NOMO-1 treated with dmso at 0.1 percent for 144 hours (cell line): ENCODE measurements around the gene FAM222B.
A peak's percentile ranks its signal among the peaks of the same experiment; 100 is the strongest.
"Not testable (repeated sequence)": the region's sequence is repeated elsewhere in the genome, so short reads cannot be mapped to it uniquely, and the experiment has no call there.

Experiments used
- DNase-seq: peaks from one replicate; lab custom pipeline; 2025; ENCODE audit not compliant: unreplicated experiment; lab: John Stamatoyannopoulos, UW

The FAM222B gene

DNA sequence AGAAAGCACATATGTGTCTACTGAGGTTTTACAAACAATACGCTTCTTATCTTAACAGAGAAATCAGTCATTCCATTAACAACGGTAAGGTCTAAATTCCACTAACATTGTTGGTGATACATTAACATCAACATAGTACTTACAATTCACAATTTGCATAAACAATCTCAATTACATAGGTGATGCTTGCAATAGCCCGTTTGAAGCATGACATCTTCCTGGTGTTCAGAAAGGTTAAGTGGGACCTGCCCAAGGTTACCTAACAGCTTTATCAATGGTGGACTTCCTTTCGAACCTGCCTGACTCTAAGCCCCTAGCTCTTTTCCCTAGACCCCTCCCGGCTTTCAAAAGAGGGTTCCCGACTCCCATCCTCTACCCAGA, 699 bp downstream of the FAM222B start:
- no peak for DNase-seq

DNA sequence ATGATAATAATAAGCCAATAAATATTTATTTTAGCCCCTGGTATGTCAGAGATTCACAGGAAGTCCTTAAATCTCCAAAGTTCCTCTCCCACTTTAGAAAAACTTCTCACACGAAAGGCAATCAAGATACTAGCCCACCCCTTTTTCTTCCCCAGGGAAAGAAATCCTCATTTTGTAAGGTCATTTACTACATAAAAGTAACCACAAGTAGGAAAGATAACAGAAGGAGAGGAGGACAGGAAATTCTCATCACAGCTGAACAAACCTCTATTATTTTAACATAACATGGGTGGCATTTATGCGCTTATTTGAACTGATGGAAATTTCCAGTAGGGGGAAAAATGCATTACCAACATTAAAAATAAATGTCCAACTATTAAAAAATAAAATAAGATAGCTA, 3.4 kb downstream of the FAM222B start:
- DNase-seq, result no peak

DNA sequence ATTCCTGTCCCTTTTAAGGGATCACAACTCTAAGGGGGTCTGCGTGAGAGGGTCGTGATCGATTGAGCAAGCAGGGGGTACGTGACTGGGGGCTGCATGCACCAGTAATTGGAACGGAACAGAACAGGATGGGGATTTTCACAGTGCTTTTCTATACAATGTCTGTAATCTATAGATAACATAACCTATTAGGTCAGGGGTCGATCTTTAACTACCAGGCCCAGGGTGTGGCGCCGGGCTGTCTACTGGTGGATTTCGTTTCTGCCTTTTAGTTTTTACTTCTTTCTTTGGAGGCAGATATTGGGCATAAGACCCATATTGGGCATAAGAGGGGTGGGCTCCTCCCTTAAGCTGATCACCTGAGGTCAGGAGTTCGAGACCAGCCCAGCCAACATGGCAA, 6.0 kb downstream of the FAM222B start:
- not testable (repeated sequence) for DNase-seq

DNA sequence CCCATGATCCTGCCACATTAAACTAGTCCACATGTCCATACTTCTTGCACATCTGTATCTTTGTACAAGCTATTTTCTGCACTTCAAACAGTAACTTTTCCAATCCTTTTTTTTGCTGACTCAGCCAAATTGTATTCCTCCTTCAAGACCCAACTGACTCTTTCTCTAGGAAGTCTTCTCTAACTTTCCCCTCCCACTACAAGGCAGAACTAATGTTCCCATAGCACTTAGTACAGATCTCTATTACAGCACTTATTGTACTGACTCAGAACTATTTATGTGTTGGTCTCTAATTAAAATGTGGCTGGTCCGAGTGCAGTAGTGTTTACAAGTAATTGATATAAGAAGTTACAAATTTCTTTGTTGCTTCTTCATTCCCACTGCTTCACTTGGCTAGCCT, 8.2 kb downstream of the FAM222B start:
- DNase-seq, result no peak

DNA sequence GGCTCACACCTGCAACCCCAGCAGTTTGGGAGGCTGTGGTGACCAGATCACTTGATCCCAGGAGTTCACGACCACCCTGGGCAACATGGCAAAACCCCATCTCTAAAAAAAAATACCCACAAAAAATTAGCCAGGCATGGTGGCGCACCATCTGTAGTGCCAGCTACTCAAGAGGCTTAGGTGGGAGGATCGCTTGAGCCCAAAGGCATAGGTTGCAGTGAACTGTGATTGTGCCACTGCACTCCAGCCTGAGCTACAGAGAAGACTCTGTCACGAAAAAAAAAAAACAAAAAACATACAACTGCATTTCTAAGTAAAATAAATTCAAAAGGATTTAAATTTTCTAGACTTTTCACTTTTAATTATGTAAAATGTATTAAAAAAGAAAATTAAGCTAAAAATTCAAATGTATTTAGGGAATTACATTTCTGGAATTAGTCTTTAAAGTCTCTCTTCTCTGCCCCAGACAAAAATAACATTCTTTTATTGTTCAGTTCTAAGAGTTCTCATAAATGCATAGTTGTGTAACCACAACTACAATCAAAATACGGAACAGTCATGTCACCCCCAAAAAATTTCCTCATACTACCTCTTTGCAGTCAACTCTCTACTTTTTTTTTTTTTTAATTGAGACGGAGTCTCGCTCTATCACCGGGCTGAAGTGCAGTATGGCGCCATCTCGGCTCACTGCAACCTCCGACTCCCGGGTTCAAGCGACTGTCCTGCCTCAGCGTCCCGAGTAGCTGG, 14.1 kb downstream of the FAM222B start:
- no peak for DNase-seq

DNA sequence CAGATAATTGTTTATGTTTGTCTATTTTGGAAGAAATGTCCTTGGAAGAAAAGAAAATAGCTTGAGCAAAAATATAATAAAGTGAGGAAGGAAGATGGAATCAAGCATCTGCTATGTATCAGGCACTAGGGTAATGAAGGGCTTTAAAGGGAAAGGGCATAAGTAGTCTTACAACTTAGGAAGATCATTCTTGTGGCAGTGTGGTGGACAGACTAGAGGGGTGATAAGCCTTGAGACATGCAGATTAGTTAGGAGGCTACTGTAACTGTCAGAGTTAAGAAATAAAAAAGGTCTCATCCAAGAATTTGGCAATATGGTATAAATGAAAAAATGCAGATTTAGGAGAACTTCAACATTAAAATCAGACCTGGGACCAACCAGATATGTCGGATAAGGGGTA, 14.9 kb downstream of the FAM222B start:
- no peak for DNase-seq

DNA sequence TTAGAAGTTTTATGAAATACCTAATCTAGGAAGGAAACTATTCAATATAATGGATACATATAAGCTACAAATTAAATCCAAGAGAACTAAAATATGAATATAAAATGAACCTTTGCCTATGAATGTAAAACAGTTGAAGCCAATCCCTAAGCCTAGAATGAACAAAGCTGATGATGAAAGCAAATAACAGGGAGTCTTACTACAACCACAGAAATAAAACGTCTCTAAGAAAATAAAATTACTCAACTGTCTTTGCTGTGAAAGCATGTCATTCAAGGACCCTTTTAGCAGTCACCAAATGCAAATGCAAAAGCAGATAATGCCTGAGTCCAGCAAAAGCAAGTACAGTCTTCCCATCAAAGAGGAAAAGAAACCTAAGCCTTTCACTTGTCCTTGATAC, 23.0 kb downstream of the FAM222B start:
- no peak for DNase-seq

DNA sequence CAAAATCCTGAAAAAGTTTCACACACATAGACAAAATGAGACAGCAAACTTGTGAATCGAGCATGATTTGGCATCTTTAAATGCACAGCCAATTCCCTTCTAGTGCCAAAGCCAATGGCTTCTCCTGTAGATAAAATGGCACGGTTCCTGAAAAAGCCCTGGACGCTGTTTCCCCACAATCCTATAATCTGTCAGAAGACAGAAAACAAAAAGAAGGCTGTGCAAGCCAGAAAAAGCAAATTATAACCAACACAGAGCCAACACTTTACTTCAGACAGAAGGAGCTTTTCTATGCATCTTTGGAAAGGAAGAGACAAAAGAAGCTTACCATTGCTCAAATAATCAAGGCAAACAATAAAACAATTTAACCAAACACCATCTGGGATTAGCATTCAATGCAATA, 23.8 kb downstream of the FAM222B start:
- DNase-seq, result no peak

DNA sequence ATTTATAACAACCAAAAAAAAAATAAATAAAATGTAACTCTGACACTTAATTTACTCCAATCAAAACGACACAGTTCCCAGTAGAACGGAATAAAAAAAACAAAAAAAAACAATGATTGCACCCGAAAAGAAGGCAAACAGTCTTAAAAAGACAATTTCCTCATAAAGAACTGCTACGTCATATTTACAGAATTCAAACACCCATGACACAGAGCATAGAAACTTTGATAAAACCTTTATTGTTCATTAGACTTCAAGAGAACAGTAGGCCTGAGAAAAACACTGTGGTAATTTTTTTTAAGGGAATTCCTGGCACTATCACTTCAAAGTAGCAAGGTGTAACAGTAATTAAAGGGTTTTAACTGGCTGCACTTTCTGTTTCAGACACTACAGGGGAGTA, 26.1 kb downstream of the FAM222B start:
- DNase-seq, result no peak

DNA sequence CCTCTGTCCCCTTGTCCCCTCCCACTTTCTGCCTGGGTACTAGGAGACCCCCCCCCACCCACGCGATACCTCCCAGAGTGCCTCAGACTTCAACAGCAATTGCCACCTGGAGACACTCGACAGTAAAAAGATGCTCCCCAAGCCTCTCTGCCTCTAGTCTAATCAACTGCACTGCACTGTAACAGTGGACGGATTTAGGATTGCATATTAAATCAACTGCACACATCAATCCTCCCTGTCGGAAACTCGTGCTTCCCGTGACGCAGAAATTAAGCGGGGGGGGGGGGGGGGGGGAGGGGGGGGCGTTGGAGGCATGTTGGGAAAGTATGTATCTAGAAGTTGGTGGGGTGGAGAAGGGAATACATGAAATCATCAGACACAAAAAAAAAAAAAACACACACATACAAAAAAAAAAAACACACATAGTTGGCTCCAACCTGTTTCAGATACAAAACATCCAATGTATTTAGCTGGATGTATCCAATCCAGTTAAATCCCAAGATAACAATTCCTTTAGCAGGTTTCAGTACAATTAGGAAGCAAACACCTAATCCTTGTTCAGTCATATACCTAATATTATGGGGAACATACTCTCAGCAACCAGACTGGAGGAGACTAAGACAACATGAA, 29.7 kb downstream of the FAM222B start:
- no peak for DNase-seq

DNA sequence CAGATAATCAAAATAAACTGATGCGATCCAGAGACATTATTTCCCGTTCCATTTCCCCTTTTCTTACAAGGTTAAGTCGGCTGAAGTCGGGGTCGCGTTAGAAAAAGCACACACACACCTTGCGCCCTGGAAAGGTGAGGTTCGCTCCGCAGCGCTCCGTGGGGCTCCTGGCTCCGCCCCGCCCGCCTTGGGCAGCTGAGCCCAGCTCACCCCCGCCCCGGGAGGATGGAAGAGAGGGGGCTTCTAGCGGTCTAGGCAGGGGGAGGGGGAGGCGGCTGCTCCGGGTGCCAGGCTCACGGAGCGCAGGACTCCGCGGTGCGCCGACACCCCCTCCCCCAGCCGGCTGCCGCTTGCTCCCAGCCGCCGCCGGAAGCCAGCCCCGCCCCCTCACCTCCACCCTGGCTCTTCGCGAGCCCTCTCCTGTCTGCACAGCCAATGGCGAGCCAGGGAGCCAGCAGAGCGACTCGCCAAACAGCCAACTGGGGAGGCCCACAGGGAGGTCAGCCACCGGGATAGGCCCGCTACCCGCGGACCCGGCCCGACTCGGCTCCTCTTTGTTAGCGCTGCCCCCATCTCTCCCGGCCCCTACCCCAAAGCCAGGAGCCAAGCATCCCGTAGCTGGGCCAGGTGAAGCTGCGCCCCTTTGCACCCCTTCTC, 30.4 kb downstream of the FAM222B start:
- peak; percentile 91 for DNase-seq

DNA sequence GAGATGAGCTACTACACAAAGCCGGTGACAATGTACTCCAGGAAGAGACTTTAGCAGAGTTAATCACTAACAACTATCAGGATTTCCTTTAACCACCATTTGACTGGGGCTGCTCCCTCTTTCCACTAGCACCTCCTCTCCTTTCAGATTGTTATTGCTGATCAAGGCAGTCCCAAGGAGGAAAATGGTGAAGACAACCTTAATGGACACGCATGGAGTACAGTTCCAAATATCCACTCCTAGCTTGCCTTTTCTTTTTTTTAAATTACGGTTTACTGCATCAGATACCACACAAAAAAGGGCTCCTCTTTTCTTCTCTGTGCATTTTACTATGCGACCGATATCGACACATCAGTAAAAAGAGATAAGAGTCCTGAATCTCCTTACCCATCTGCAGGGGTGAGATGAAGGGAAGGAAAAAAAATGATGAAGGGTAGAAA, 30.9 kb downstream of the FAM222B start:
- DNase-seq, result no peak

DNA sequence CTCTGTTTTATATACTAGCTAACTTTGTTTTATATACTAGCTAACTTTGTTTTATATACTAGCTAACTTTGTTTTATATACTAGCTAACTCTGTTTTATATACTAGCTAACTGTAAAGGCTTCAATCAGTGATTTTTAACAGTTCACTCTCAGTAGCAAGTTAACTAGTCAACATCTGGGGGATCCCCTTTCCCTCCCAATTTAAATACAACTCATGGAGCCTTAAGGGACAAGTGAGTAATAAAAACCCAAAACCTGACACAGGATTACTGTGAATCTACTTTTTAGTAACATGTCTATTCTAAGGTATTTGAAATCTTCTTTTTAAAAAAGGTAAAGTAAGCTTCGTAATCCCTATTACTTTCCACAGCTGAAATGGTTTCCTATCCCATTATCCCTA, 32.2 kb downstream of the FAM222B start:
- DNase-seq, result no peak

DNA sequence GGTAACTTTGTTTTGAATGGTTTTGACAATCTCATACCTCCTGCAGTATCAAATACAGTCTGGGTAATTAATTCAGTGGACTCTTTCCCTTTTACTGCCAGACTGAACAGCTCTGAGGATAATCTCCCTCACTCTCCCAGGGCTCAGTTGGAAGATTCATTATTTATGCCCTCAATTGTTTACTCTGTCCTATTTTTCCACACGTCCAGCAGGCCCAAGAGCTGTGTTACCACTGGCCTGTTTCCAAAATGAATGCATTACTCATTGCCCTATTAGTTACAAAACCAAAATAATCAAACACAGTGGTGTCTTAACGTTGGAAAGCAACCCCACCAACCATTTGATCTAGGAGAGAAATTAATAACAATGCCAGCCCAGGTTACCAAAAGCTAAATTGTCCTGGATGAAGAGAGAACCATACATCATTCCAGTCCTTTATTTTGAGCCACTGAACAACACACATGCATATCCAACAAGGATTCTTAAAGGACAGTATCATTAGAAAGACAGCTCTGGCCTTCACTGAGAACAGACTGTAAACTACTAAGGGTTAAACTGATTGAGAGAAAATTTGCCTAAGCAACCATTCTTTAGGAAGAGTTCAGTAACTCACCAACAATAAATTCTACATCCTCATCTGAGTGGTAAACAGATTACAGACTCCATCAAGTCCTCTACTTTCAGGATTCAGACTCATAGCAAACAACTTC, 34.5 kb downstream of the FAM222B start:
- no peak for DNase-seq

DNA sequence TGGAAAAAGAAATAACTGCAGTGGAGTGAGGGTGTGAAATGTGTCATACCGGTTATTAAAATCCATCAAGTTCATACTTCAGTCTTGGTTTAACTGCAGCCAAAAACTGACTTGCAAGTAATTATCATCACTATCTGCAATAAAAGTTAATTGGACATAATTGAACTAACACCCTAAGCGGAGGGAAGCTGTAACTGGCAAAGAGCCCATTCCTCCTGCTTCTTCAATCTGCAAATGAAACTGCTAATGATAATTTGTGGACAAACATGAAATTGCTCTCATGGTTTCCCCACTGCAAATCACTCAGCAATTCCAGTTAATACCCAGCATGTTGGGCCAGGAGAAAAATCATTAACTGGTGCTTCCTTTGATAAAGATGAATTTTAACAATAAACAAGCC, 46.5 kb downstream of the FAM222B start:
- DNase-seq, result peak; percentile 11

DNA sequence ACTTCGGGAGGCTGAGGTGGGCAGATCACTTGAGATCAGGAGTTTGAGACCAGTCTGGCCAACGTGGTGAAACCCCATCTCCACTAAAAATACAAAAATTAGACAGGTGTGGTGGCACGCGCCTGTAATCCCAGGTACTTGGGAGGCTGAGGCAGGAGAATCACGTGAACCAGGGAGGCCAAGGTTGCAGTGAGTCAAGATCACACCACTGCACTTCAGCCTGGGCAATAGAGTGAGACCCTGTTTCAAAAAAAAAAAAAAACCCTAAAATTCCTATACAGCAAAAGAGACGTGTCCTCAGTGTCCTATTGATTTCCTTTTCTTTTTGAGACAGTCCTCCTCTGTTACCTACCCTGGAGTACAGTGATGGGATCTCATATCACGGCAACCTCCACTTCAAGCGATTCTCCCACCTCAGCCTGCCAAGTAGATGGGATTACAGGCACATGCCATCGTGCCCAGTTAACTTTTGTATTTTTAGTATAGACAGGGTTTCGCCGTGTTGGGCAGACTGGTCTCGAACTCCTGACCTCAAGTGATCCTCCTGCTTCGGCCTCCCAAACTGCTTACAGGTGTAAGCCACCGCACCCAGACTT, 47.6 kb downstream of the FAM222B start:
- DNase-seq, result not testable (repeated sequence)

DNA sequence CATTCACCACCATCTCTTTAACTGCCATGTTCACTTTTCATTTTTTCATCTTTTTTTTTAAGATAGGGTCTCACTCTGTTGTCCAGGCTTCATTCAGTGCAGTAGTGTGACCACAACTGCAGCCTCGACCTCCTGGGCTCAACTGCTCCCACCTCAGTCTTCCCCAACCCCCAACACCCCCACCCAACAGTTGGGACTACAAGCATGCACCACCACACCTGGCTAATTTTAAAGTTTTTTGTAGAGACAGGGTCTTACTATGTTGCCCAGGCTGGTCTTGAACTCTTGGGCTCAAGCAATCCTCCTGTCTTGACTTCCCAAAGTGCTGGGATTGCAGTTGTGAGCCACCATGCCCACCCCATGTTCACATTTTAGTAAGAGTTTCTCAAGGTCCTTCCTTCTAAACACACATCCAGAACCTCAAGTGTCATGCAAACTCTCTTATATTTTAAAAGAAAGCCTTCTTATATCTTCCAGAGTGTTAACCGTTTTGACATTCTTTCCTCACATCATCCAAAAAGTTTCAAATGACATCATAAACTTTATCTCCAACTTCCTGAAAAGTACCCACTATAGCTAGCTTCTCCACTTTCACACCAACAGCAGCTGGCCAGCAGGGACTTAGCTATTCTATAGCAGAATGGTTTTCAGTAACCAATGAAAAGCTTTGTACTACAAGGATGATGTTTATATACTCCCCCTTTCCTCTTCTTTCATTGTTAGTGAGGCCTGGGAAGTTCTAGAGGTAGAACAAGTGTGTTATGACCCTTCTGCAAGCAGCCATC, 49.5 kb downstream of the FAM222B start:
- peak; percentile 6 for DNase-seq

DNA sequence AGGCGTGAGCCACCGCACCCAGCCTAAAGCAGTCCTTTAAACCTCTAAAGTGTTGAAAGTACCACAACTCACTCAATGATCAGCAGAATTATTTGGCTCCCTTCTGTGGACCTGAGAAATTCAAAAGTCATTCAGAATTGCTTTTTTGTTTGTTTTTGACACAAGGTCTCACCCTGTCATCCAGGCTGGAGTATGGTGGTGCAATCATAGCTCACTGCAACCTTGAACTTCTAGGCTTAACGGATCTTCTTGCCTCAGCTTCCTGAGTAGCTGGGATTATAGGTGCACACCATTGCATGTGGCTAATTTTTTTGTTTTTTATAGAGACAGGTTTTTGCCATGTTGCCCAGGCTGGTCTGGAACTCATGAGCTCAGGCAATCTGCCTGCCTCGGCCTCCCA, 54.5 kb downstream of the FAM222B start:
- no peak for DNase-seq

DNA sequence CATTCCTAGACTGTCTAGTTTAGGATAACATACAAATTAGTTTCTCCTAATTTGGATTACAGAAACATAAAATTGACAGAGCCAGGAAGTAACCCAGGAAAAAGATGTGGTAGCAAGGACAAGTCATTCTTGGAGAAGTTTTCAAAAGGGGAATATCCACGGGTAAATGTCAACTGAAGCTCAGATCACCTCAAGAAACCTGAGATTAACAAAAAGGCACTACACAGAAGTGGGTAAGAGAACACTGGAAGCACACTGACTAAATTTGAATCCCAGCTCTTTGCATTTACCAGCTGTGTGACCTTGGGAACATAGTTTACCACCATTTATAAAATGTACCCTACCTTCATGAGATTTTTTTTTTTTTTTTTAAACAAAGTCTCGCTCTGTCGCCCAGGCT, 59.4 kb downstream of the FAM222B start:
- DNase-seq, result no peak

DNA sequence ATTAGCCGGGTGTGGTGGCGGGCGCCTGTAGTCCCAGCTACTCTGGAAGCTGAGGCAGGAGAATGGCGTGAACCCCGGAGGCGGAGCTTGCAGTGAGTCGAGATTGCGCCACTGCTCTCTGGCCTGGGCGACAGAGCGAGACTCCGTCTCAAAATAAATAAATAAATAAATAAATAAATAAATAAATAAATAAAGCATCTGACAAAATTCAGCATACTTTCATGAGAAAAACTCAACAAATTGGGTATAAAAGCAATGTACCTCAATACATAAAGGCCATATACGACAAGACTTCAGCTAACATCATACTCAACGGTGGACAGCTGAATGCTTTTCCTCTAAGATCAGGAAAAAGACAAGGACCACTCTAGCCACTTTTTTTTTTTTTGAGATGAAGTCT, 63.0 kb downstream of the FAM222B start:
- not testable (repeated sequence) for DNase-seq

DNA sequence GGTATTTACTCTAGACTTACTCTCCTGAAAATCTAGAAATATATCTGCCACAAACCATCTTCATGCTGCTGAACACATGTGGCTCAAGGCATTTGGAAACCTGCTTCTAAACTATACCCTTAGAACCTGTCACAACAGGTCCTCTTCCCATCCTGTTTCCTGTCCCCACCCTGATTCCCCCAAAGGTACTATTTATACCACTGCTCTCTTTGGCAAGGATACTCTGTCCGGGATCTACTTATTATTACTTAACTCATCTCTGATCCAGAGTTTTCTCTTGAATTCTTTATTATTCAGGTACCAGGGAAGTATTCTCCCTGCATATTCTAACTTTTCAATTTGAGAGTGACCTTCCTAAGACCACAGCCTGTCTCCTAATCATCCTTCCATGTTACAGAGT, 65.4 kb downstream of the FAM222B start:
- DNase-seq, result no peak
